NCI-H748 treated with DMSO at 0.1 percent for 48 hours (cell line): ENCODE data around the gene ASPSCR1.
"Not testable (repeated sequence)": the region's sequence is repeated elsewhere in the genome, so short reads cannot be mapped to it uniquely, and the experiment has no call there.

Experiments
- DNase-seq: peaks from one replicate; lab custom pipeline; 2025; lab: John Stamatoyannopoulos, UW

The ASPSCR1 gene

GRCh38 chr17:82024859-82025258, 47.4 kb downstream of the ASPSCR1 start:
- DNase-seq = no peak

DNA sequence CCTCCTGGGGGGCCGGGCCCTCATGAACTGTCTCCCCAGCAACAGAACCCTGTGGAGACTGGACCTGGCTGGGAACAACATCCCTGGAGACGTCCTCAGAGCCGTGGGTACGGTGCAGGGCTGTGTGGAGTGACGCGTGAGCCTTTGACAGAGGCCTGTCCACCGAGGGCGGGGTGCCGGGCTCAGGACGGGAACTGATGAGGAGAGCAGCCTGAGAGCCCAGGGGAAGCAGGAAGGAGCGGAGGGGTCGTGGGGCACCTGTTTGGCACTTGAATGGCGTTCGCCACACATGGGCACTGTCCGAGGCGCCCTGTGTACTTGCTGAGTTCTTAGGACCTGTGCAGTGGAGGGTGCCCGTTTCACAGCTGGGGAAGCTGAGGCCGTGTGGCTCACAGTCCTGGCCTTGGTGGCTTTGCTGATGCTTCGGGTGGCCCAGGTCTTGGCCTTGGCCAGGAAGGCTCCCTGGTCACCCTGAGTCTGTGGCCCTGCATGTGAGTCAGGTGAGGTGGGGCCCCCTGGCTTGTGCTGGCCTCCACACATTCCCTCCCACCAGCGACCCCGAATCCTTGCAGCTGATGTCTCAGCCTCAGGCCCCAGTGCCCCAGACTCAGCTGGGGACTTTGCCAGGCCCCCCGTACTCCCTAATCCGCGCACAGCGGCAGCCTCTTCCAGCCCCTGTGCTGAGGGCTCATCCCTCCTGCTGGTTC, 48.1 kb downstream of the ASPSCR1 start:
- DNase-seq = no peak

DNA sequence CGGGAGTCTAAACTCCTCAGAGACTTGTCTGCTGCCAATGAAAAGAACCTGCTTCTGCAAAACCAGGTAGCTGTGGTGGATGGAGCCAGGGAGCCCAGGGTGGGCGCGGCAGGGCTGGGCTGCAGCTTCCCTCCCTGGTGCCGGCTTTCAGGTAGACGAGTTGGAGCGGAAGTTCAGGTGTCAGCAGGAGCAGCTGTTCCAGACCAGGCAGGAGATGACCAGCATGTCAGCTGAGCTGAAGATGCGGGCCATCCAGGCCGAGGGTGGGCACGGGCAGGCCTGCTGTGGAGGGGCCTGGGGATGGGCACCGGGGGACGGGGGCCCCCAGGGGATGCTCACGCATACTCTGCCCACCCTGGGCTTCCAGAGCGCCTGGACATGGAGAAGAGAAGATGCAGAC, 50.8 kb downstream of the ASPSCR1 start:
- DNase-seq = no peak

DNA sequence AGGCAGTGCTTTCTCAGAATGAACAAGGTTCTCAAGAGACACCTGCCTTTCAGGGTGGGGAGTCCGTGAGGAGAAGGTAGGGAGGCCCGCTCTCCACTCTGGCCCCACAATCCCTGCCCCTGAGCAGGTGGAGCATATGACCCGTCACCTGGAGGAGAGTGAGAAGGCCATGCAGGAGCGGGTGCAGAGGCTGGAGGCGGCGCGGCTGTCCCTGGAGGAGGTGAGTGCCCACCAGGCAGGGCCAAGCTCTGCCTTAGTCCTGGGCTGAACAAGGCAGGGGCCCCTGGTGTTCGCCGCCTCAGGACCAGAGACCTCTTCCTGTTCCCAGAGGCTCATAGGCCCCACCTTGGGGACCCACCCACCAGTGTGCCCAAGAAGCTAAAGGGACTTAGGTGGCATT, 51.5 kb downstream of the ASPSCR1 start:
- DNase-seq = no peak

- DNase-seq = no peak
Measured at GRCh38 chr17:82029391-82029790, 52.0 kb downstream of the ASPSCR1 start.

DNA sequence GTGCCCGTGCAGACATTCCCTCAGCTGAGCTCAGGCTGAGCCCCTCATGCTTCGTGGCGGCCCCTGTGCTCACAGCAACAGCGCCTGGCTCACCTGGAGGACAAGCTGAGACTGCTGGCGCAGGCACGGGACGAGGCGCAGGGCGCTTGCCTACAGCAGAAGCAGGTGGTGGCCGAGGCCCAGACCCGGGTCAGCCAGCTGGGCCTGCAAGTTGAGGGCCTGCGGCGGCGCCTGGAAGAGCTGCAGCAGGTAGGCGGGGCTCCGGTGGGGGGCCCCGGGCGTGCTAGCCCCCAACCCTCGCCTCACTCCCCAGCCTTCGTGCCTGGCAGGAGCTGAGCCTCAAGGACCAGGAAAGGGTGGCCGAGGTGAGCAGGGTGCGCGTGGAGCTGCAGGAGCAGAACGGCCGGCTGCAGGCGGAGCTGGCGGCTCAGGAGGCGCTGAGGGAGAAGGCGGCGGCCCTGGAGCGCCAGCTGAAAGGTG, 52.6 kb downstream of the ASPSCR1 start:
- DNase-seq = no peak

DNA sequence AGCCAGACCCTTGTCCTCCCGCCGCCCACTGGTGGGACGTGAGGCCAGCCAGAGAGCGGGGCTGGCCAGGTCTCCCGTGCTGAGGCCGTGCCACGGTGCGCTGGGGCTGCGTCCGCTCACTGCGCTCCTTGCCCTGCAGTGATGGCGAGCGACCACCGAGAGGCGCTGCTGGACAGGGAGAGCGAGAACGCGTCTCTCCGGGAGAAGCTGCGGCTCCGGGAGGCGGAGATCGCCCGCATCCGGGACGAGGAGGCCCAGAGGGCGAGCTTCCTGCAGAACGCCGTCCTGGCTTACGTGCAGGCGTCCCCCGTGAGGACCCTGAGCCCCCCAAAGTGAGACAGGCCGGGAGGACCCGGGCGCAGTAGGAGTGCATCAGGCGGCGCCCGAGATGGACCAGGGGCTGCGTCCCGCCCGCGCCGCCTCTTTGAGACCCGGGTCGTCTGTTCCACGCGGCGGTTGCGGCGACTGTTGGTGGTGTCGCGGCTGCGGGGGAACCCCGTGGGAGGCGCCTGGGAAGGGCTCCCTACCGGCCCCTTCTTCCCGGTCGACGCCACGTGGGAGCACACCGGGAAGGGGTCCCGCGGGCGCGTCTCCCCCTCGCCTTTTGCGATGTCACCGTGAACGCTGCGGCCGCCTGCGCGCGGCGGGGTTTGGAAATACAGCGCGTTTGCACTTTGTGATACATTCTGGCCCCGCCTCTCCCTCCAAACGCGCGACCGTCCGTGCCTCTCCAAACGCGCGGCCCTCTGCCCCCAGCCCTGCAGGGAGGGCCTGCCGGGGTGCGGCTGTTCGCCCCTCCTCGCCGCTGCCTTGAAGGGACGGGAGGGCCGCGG, 53.3 kb downstream of the ASPSCR1 start:
- DNase-seq = peak; percentile 35

- DNase-seq = peak; percentile 5
Measured at GRCh38 chr17:82031303-82031884, 54.0 kb downstream of the ASPSCR1 start, which contains the start of gene RAC3. TSS of gene RAC3 (plus strand) at chr17:82031678. CDS start at chr17:82031762, 84 bp downstream.

DNA sequence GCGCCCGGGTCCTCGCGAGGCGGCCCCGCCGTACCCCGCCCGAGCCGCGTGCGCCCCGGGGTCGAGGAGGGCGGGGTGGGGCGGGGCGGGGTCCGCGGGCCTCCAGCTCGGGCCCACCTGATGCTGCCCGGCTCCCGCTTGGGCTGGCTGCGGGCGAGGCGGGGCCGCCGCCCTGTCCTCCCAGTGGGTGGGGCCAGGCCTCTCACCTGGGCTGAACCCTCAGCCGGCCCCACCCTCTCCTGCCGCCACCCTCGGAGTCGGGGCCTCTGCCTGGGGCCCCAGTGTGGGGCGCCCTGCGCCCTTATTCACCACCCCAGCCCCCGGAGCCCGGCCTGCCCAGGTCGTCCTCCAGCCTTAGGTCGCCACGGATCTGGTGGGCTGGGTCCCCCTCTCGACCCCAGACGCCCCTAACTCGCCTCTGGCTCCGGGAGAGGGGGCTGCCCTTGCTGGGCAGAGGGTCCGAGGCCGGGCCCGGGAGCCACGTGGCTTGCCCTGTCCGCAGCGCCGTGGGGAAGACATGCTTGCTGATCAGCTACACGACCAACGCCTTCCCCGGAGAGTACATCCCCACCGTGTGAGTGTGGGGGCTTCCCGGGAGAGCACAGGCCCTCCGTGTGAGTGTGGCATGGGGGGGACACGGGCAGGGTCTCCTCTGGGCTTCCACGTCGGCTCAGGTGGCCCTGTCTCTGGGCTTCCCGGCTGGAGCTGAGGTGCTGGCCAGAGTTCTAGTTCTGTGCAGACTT, 54.6 kb downstream of the ASPSCR1 start:
- DNase-seq = peak; percentile 7

- no peak for DNase-seq
Measured at GRCh38 chr17:82033359-82034085, 56.1 kb downstream of the ASPSCR1 start.

DNA sequence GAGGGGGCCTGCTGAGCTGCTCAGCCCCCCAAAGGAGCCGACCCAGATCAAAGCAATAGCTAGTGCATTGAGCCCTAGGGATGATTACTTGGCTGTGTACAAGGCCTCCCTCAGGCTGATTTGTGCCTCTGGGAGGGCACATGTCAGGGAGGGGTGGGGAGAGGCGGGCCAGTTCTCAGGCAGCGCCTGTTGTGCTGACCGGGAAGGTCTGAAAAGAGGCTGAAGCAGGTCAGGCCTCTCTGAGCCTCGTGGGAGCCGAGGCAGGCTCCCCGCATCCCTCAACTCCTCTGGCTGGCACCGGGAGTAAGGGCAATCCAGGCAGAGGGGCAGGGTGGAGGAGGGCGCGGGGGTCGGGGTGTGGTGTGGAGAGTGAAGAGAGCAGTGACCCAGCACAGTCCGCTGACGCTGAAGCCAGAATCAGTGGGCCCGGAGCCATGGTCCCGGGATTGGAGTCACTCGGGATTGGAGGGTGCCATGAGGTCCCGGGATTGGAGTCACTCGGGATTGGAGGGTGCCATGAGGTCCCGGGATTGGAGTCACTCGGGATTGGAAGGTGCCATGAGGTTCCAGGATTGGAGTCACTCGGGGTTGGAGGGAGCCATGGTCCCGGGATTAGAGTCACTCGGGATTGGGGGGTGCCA, 57.1 kb downstream of the ASPSCR1 start:
- no peak for DNase-seq

DNA sequence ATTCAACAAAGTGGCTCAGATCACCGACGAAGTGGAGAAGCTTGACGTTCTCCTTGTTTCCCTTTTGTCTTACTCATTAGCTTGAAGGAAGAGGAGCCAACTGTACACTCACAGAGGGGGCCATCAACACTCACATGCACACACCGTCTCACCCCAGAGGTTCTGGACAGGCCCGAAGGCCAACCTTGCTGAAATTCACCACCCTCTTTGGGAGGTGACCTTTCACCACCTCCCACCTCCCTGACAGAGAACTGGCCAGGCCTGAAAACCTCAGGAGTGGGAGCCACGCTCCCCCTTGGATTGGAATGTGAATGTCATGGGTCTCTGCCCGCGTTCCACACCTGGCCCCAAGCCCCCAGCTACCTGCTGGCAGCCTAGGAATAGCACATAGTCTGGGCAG, 58.1 kb downstream of the ASPSCR1 start:
- no peak for DNase-seq

- DNase-seq = no peak
Measured at GRCh38 chr17:82035956-82036633, 58.7 kb downstream of the ASPSCR1 start.

GRCh38 chr17:82036634-82037091, 59.2 kb downstream of the ASPSCR1 start:
- no peak for DNase-seq

GRCh38 chr17:82037092-82037888, 59.9 kb downstream of the ASPSCR1 start, which contains the start of gene DCXR:
TSS of gene DCXR (minus strand) at chr17:82037697. CDS start at chr17:82037682, 15 bp downstream.
- peak; percentile 92 for DNase-seq

- no peak for DNase-seq
Measured at GRCh38 chr17:82037889-82038195, 60.4 kb downstream of the ASPSCR1 start.

- DNase-seq = not testable (repeated sequence)
Measured at GRCh38 chr17:82038796-82039409, 61.5 kb downstream of the ASPSCR1 start.

DNA sequence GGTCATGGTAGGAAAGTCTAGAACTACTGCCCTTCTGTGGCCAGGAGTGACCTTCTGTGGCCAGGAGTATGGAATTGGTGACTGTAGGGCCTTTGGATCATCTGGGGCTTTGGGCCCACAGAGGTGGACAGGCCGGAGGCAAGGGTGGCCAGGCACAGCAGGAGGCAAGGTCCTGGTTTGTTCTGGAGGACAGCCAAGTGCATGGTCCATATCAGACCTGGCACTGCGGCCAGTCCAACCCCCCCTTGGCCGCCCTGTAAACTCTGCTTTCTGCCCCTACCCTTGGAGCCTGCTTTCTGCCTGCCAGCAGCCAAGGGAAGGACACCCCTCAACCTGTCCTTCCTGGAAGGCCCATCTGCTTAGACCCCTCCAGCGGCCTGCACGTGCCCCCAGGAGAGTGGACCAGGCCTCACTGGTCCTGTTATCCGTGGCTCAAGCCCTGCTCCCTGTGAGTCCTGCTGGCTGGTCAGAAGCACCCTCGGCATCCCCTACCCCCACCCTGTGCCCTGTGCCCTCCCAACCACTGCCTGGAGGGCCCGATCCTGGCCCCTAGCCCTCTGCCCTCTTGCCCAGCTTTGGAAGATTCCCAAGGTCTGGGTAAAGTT, 62.4 kb downstream of the ASPSCR1 start:
- DNase-seq = no peak
